ENCODE measurements around the gene REC8.

Gene REC8

GRCh38 chr14:24150061-24150460 lies 21.8 kb upstream of the REC8 start:
- DNase-seq (ENCODE audit: low read depth in 1 of 2, low spot score in 1 of 2), result no peak
- no peak for TF ChIP-seq POLR2AphosphoS5 (IDR thresholded peaks at IDR 0.05; ENCODE audit: low read depth)
- no peak for TF ChIP-seq GABPA (IDR thresholded peaks at IDR 0.05; ENCODE audit: low read depth)
- TF ChIP-seq CTCF (IDR thresholded peaks at IDR 0.05; ENCODE audit: insufficient read depth, low read length), result no peak
- no peak for TF ChIP-seq REST (IDR thresholded peaks at IDR 0.05; ENCODE audit: insufficient replicate concordance, low read depth)
- TF ChIP-seq SPI1 (IDR thresholded peaks at IDR 0.05; ENCODE audit: borderline replicate concordance, low read depth), result no peak
- H3K4me3 ChIP-seq (replicated peaks; ENCODE audit: insufficient read depth, low read length), result no peak overlapping the region
- no peaks in the 10 kb centered on the region for H3K27me3 ChIP-seq (ENCODE audit: insufficient read depth, poor library complexity, severe bottlenecking)
- no peak overlapping the region for H3K27ac ChIP-seq (replicated peaks)

GRCh38 chr14:24150567-24150966 lies 21.3 kb upstream of the REC8 start:
- TF ChIP-seq CTCF (IDR thresholded peaks at IDR 0.05; ENCODE audit: insufficient read depth, low read length), result no peak
- TF ChIP-seq GABPA (IDR thresholded peaks at IDR 0.05; ENCODE audit: low read depth), result no peak
- TF ChIP-seq REST (IDR thresholded peaks at IDR 0.05; ENCODE audit: insufficient replicate concordance, low read depth), result no peak
- no peak for TF ChIP-seq POLR2AphosphoS5 (IDR thresholded peaks at IDR 0.05; ENCODE audit: low read depth)
- TF ChIP-seq SPI1 (IDR thresholded peaks at IDR 0.05; ENCODE audit: borderline replicate concordance, low read depth), result no peak
- no peak for DNase-seq (ENCODE audit: low read depth in 1 of 2, low spot score in 1 of 2)
- H3K4me3 ChIP-seq (replicated peaks; ENCODE audit: insufficient read depth, low read length), result no peak overlapping the region
- no peaks in the 10 kb centered on the region for H3K27me3 ChIP-seq (ENCODE audit: insufficient read depth, poor library complexity, severe bottlenecking)
- H3K27ac ChIP-seq (replicated peaks), result no peak overlapping the region

- Histone ChIP-seq H3K27me3 (ENCODE audit: insufficient read depth, poor library complexity, severe bottlenecking) (no peaks in the 10 kb centered on the region), H3K27ac (replicated peaks) (no peak overlapping the region), H3K4me3 (replicated peaks; ENCODE audit: insufficient read depth, low read length) (no peak overlapping the region)
- no peak for DNase-seq (ENCODE audit: low read depth in 1 of 2, low spot score in 1 of 2)
- TF ChIP-seq SPI1 (IDR thresholded peaks at IDR 0.05; ENCODE audit: borderline replicate concordance, low read depth) (no peak), CTCF (IDR thresholded peaks at IDR 0.05; ENCODE audit: insufficient read depth, low read length) (no peak), POLR2AphosphoS5 (IDR thresholded peaks at IDR 0.05; ENCODE audit: low read depth) (no peak), REST (IDR thresholded peaks at IDR 0.05; ENCODE audit: insufficient replicate concordance, low read depth) (no peak), GABPA (IDR thresholded peaks at IDR 0.05; ENCODE audit: low read depth) (no peak)
Observed at GRCh38 chr14:24150993-24151392, 20.9 kb upstream of the REC8 start.

All from HL-60 (cell line).